Measurements from ENCODE around the gene APBB1. TPM values are rescaled to one million over a fixed set of nuclear protein-coding genes. Genes with fewer than 3 reads are reported as not detected.

Gene APBB1
- total and polyA plus RNA-seq, 9 of the 15 experiments (the other 6 are each of a cell fraction or from before 2014, with no cell fraction given): 0.04 to 0.73 (median 0.40) TPM

GRCh38 chr11:6443269-6444003 is 24.5 kb upstream of the APBB1 start (continued):
- TF ChIP-seq AFF1 (IDR thresholded peaks at IDR 0.05; ENCODE audit: low read depth in 1 of 2, partially characterized antibody in 2 of 2) (no peak), SMC3 (conservative IDR thresholded peaks at IDR 0.05; ENCODE audit: insufficient read depth, low read depth, low read length) (peak; percentile 72), NR2C1 (IDR thresholded peaks at IDR 0.05) (no peak), NR2C1 (tag; IDR thresholded peaks at IDR 0.05) (no peak), DEAF1 (CRISPR knock-in tag; IDR thresholded peaks at IDR 0.05) (peak; percentile 31; the same call in 1 of the 2 replicates), RB1 (IDR thresholded peaks at IDR 0.05; ENCODE audit: low read depth) (0 out of 2 replicates have a peak, but pooled peaks have one; percentile 21), REST (IDR thresholded peaks at IDR 0.05; ENCODE audit: borderline replicate concordance) (peak; percentile 69), REST (CRISPR knock-in tag; IDR thresholded peaks at IDR 0.05; ENCODE audit: low read depth) (no peak), STAG1 (CRISPR knock-in tag; IDR thresholded peaks at IDR 0.05; ENCODE audit: borderline replicate concordance) (peak; percentile 44; the same call in 1 of the 2 replicates), NELFE (IDR thresholded peaks at IDR 0.05; ENCODE audit: insufficient read depth, insufficient read length) (no peak), KAT7 (CRISPR knock-in tag; IDR thresholded peaks at IDR 0.05; ENCODE audit: borderline replicate concordance) (no peak)
- TF ChIP-seq, protein P1, sequence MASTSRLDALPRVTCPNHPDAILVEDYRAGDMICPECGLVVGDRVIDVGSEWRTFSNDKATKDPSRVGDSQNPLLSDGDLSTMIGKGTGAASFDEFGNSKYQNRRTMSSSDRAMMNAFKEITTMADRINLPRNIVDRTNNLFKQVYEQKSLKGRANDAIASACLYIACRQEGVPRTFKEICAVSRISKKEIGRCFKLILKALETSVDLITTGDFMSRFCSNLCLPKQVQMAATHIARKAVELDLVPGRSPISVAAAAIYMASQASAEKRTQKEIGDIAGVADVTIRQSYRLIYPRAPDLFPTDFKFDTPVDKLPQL (IDR thresholded peaks at IDR 0.05; ENCODE audit: extremely low read depth, insufficient read length): no peak

Data from K562 (cell line).